GM21619 (cell line): Measurements from ENCODE around the gene PBX3.

Experiments
- ATAC-seq: cut with Tn5 transposase; IDR thresholded peaks from one replicate; pipeline ENCODE4 v1.9.1; 2021; ENCODE audit not compliant: unreplicated experiment

Gene PBX3

GRCh38 chr9:125747053-125747764, at the start of gene PBX3:
PBX3 (plus strand) TSS chr9:125747373.
- peak; percentile 11 for ATAC-seq

GRCh38 chr9:125699870-125700269, 47.3 kb upstream of the PBX3 start:
- no peak for ATAC-seq

GRCh38 chr9:125700791-125701190, 46.4 kb upstream of the PBX3 start:
- peak; percentile 83 for ATAC-seq

- ATAC-seq: no peak
These were observed 45.8 kb upstream of the PBX3 start for GRCh38 chr9:125701351-125701750.

- no peak for ATAC-seq
These were observed 43.5 kb upstream of the PBX3 start for GRCh38 chr9:125703662-125704061.

- ATAC-seq: no peak
These were observed 41.3 kb upstream of the PBX3 start for GRCh38 chr9:125705893-125706292.

- ATAC-seq: peak; percentile 91
These were observed 40.3 kb upstream of the PBX3 start, which contains the start of gene MAPKAP1 for GRCh38 chr9:125706651-125707471. MAPKAP1 (minus strand) TSS chr9:125707208; CDS start chr9:125672574, 34,634 bp downstream.

- ATAC-seq: peak; percentile 18
These were observed 39.7 kb upstream of the PBX3 start for GRCh38 chr9:125707472-125707804.

GRCh38 chr9:125726456-125727132, 20.6 kb upstream of the PBX3 start:
- ATAC-seq: no peak

- ATAC-seq: no peak
These were observed 17.0 kb upstream of the PBX3 start for GRCh38 chr9:125730168-125730567.

- ATAC-seq: no peak
These were observed 14.6 kb upstream of the PBX3 start for GRCh38 chr9:125732562-125732961.

GRCh38 chr9:125739436-125739835, 7.7 kb upstream of the PBX3 start:
- no peak for ATAC-seq

- ATAC-seq: no peak
These were observed 4.5 kb upstream of the PBX3 start for GRCh38 chr9:125742657-125743056.

GRCh38 chr9:125743682-125744428, 3.3 kb upstream of the PBX3 start:
- ATAC-seq: no peak

- ATAC-seq: no peak
These were observed 2.6 kb upstream of the PBX3 start for GRCh38 chr9:125744616-125745015.

GRCh38 chr9:125745018-125745417, 2.2 kb upstream of the PBX3 start:
- no peak for ATAC-seq

GRCh38 chr9:125745682-125746016, 1.5 kb upstream of the PBX3 start:
- ATAC-seq: no peak

- ATAC-seq: peak; percentile 63
These were observed 978 bp upstream of the PBX3 start for GRCh38 chr9:125746017-125746773.

GRCh38 chr9:125746774-125747052, 460 bp upstream of the PBX3 start:
- no peak for ATAC-seq

- ATAC-seq: no peak
These were observed 732 bp downstream of the PBX3 start for GRCh38 chr9:125747765-125748445.
